Skeletal muscle satellite cell (primary cell): ENCODE results near the gene DHX36. TPM values are rescaled to one million over a fixed set of nuclear protein-coding genes. Genes with fewer than 3 reads are reported as not detected.

Experiments
- H3K27me3 ChIP-seq: 2 replicates; pipeline ENCODE4 v1.7.0; 2013; ENCODE audit warnings: low read length; ENCODE audit not compliant: control insufficient read depth, insufficient read depth
- H3K36me3 ChIP-seq: 2 replicates; pipeline ENCODE4 v1.7.0; 2013; ENCODE audit warnings: mild to moderate bottlenecking, control low read depth, low read length; ENCODE audit not compliant: insufficient read depth
- H3K4me1 ChIP-seq: 2 replicates; pipeline ENCODE4 v1.7.0; 2013; ENCODE audit warnings: low read length; ENCODE audit not compliant: control insufficient read depth, insufficient read depth
- H3K4me2 ChIP-seq: 2 replicates; pipeline ENCODE4 v1.7.0; 2013; ENCODE audit warnings: mild to moderate bottlenecking, low read length
- H3K4me3 ChIP-seq: 2 replicates; pipeline ENCODE4 v1.7.0; 2013; ENCODE audit warnings: low read length
- H3K9ac ChIP-seq: 2 replicates; pipeline ENCODE4 v1.7.0; 2013; ENCODE audit warnings: mild to moderate bottlenecking, low read depth, low read length, moderate library complexity
- H3K9me3 ChIP-seq: replicated peaks from 2 replicates; pipeline ENCODE4 v1.7.0; 2013; ENCODE audit warnings: mild to moderate bottlenecking, control low read depth, low read length
- total RNA-seq: library from RNA; depleted of rRNA; stranded (reverse); fragments of >200 nt; gene quantifications from 2 replicates; pipeline ENCODE4 v1.2.3, GENCODE V29; 2012; rRNA removed

DHX36 gene, protein sequence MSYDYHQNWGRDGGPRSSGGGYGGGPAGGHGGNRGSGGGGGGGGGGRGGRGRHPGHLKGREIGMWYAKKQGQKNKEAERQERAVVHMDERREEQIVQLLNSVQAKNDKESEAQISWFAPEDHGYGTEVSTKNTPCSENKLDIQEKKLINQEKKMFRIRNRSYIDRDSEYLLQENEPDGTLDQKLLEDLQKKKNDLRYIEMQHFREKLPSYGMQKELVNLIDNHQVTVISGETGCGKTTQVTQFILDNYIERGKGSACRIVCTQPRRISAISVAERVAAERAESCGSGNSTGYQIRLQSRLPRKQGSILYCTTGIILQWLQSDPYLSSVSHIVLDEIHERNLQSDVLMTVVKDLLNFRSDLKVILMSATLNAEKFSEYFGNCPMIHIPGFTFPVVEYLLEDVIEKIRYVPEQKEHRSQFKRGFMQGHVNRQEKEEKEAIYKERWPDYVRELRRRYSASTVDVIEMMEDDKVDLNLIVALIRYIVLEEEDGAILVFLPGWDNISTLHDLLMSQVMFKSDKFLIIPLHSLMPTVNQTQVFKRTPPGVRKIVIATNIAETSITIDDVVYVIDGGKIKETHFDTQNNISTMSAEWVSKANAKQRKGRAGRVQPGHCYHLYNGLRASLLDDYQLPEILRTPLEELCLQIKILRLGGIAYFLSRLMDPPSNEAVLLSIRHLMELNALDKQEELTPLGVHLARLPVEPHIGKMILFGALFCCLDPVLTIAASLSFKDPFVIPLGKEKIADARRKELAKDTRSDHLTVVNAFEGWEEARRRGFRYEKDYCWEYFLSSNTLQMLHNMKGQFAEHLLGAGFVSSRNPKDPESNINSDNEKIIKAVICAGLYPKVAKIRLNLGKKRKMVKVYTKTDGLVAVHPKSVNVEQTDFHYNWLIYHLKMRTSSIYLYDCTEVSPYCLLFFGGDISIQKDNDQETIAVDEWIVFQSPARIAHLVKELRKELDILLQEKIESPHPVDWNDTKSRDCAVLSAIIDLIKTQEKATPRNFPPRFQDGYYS
- 39.5 and 41.1 TPM in 2 replicates for total RNA-seq

DNA sequence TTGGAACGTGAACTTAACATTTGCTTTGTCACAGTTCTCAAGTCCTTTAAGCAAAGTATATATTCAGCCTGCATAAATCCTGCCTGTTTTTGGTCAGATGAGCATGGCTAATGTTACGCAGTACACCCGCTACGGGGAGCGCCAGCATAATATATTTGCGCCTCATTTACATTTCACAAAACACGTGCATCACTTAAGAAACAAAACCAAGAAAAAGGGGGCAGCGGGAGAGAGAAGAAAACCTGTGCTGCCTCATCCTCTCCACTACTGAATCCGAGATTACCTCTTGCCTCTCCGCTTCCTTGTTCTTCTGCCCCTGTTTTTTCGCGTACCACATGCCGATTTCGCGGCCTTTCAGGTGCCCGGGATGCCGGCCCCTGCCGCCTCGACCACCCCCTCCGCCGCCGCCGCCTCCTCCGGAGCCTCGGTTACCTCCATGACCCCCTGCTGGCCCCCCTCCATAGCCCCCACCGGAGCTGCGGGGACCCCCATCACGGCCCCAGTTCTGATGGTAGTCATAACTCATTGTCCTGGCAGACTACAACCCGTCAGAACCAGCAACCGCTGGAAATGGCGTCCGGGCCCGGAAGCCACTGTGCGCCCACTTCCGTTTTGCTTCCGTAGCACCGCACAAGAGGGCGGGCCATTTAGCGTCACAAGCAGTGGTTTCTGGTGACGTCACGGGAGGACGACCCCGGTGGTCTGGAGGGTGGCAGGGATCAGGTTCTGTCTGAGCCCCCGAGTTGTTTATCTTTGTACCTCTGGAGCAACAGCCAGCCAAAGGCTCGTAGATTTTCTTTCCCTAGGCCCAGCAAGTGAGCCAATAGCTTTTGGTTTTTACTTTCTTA, at the start of gene DHX36:
TSS of gene DHX36 (minus strand) at position 597 of the 848 bp plus-strand sequence. CDS start at position 526, 71 bp downstream.
- Histone ChIP-seq H3K9me3 (no peaks in the 10 kb centered on the region), H3K36me3 (peaks cover 3% of the 10 kb centered on the region), H3K27me3 (no peaks in the 10 kb centered on the region), H3K4me3 (peak within 1 kb of the TSS; percentile 81), H3K4me2 (peak within 1 kb of the TSS; percentile 82), H3K4me1 (peaks cover 15% of the 10 kb centered on the region), H3K9ac (peak within 1 kb of the TSS; percentile 90)

DNA sequence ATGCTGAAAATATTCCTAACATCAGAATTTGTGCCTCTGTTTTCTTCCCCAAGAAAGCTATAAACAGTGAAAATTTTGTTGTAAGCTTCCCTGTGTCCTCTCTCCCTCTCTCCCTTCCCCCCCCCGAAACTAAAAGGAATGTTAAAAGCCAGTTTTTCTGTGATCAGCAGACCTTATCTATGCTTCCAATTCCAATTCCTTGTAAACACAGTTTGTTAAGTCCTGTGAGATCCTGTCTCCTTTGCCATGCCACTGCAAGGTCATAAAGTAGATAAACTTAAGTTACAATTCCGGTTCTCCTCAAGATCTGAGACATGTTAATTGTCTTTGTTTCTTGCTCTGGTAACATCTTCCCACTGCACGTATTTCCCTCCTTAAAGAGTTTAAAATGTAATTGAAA, 42.9 kb upstream of the DHX36 start:
- H3K9me3 ChIP-seq = no peaks in the 10 kb centered on the region
- no peaks in the 10 kb centered on the region for H3K4me1 ChIP-seq
- no peaks in the 10 kb centered on the region for H3K27me3 ChIP-seq
- no peak overlapping the region for H3K9ac ChIP-seq
- H3K4me3 ChIP-seq = no peak overlapping the region
- H3K36me3 ChIP-seq = no peaks in the 10 kb centered on the region
- no peak overlapping the region for H3K4me2 ChIP-seq

DNA sequence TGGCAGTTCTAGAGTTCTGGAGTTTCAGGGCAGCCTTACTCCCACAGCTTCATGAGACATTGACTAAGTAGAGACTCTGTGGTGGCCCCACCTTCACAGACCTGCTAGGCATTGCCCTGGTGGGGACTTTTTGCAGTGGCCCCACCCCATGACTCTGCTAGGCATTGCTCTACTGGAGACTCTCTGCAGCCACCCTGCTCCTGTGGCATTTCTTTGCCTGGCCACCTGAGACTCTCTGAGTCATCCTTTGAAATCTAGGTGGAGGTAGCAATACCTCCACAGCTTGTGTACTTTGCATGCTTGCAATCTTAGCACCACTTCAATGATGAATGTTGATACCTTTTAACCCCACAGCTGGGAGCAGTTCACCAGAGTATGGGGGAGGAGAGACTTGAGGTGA, 40.6 kb upstream of the DHX36 start:
- no peaks in the 10 kb centered on the region for H3K4me1 ChIP-seq
- H3K9ac ChIP-seq = no peak overlapping the region
- H3K4me2 ChIP-seq = no peak overlapping the region
- H3K4me3 ChIP-seq = no peak overlapping the region
- H3K36me3 ChIP-seq = no peaks in the 10 kb centered on the region
- no peaks in the 10 kb centered on the region for H3K9me3 ChIP-seq
- H3K27me3 ChIP-seq = no peaks in the 10 kb centered on the region

DNA sequence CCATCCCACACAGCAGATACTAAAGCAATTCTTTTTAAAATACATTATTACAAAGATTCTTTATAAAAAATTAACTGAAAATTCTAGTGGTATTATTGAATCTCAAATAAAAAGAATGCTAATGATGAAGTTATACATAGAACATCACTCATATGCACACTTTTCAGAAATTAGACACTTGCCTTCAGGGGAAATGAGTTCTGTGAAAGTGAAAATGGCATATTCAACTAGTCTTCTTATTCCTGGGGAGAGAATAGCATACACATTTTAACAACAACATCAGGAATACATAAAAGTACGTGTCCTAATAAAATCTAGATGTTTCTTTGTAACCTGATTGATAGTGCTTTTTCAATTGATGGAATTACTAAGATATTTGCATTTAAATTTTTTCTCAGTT, 36.8 kb upstream of the DHX36 start:
- H3K4me2 ChIP-seq = no peak overlapping the region
- no peaks in the 10 kb centered on the region for H3K9me3 ChIP-seq

GRCh38 chr3:154356009-154356408, 31.7 kb upstream of the DHX36 start:
- Histone ChIP-seq H3K9me3 (no peaks in the 10 kb centered on the region), H3K36me3 (no peaks in the 10 kb centered on the region), H3K9ac (no peak overlapping the region), H3K27me3 (no peaks in the 10 kb centered on the region), H3K4me1 (no peaks in the 10 kb centered on the region), H3K4me2 (no peak overlapping the region), H3K4me3 (no peak overlapping the region)

More for the DNA sequence above, 36.8 kb upstream of the DHX36 start:
- Histone ChIP-seq H3K9ac (no peak overlapping the region), H3K36me3 (no peaks in the 10 kb centered on the region), H3K4me1 (no peaks in the 10 kb centered on the region), H3K27me3 (no peaks in the 10 kb centered on the region), H3K4me3 (no peak overlapping the region)

- Histone ChIP-seq H3K9me3 (no peaks in the 10 kb centered on the region), H3K4me3 (no peak overlapping the region), H3K9ac (no peak overlapping the region)
These were observed 24.9 kb upstream of the DHX36 start for GRCh38 chr3:154349223-154349622.

GRCh38 chr3:154345422-154346122, 21.3 kb upstream of the DHX36 start:
- Histone ChIP-seq H3K36me3 (no peaks in the 10 kb centered on the region), H3K4me1 (no peaks in the 10 kb centered on the region), H3K27me3 (no peaks in the 10 kb centered on the region), H3K9ac (no peak overlapping the region), H3K9me3 (no peaks in the 10 kb centered on the region), H3K4me3 (no peak overlapping the region), H3K4me2 (no peak overlapping the region)

More at GRCh38 chr3:154349223-154349622, 24.9 kb upstream of the DHX36 start:
- no peaks in the 10 kb centered on the region for H3K36me3 ChIP-seq
- no peaks in the 10 kb centered on the region for H3K27me3 ChIP-seq
- no peak overlapping the region for H3K4me2 ChIP-seq
- H3K4me1 ChIP-seq = no peaks in the 10 kb centered on the region

DNA sequence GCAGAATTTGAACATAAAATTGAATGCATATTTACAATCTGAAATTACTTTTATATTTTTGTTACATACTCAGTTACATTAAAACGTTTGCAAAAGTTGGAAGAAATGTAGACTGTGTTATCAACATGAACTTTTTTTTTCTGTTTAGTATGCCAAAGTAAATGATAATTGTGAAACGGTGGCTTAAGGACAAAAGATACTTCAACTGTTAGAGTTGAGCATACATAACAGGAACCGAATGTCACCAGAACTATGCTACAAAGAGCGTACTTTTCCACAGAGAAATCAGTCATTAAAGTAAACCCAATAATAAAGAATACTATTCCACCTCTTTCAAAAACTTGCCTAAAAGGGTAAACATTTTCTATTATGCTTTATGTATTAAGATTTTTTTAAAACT, 14.3 kb upstream of the DHX36 start:
- H3K36me3 ChIP-seq = no peaks in the 10 kb centered on the region
- H3K4me3 ChIP-seq = no peak overlapping the region
- H3K9ac ChIP-seq = no peak overlapping the region
- H3K4me1 ChIP-seq = peaks cover 3% of the 10 kb centered on the region
- no peaks in the 10 kb centered on the region for H3K9me3 ChIP-seq
- H3K27me3 ChIP-seq = no peaks in the 10 kb centered on the region
- no peak overlapping the region for H3K4me2 ChIP-seq

DNA sequence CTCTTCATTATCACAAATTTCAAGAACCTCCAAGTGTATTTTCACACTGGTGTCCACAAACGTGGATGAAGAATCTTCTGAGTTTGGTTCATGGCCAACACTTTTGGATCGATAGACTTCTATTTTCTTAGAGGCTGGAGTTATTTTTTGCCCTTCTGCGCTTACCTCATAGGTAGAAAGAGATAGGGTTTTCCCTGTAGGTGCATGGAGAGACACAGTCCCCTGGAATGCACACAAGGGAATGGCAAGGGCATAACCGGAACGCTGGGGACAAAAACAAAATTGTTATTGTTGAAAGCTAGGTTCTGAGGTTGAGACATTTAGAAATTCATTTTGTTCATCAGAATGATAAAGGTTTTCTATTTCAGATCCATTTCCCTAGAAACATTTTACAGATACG, 13.7 kb upstream of the DHX36 start:
- Histone ChIP-seq H3K9ac (no peak overlapping the region), H3K36me3 (no peaks in the 10 kb centered on the region), H3K4me3 (no peak overlapping the region), H3K27me3 (no peaks in the 10 kb centered on the region), H3K9me3 (no peaks in the 10 kb centered on the region), H3K4me1 (peaks cover 3% of the 10 kb centered on the region), H3K4me2 (no peak overlapping the region)

DNA sequence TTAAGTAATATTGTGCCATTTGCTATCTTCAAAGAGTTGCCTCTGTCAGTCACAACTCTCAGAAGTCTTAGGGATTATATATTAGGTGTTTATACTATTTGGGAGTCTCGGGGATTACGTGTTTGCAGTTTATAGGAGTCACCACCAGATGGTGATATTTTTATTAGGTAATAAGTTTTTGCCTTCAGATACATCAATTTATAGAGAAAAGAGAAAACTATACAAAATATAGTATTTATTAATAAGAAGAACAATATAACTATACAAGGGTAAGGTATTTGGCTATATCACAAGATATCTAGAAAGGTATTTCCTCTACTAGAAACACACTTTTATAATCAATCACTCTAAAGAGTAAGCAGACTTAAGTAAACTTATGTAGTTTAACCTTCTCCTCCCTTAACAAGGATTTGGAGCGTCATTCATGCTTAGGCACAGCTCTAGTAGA, 10.7 kb upstream of the DHX36 start:
- Histone ChIP-seq H3K27me3 (no peaks in the 10 kb centered on the region), H3K9ac (no peak overlapping the region), H3K4me1 (peaks cover 3% of the 10 kb centered on the region), H3K36me3 (no peaks in the 10 kb centered on the region), H3K9me3 (no peaks in the 10 kb centered on the region), H3K4me3 (no peak overlapping the region), H3K4me2 (no peak overlapping the region)
